K562 (cell line): Measurements from ENCODE around the gene PEDS1. TPM values are rescaled to one million over a fixed set of nuclear protein-coding genes. Genes with fewer than 3 reads are reported as not detected.

ENCODE experiments used
- ATAC-seq: fragments of 200-7000 bp; cut with Tn5 transposase; 3 replicates; pipeline ENCODE4 v1.9.1; 2020; ENCODE audit warnings: moderate library complexity
- BruUV-seq: library from RNA; stranded (reverse); fragments of 400-500 nt; replicated peaks from 2 replicates; lab custom pipeline; 2021; lab: Mats Ljungman, UMichigan
- CTCF ChIA-PET: fragments of 300-600 bp; formaldehyde crosslinking; extraction: SDS; loops from one replicate; lab custom pipeline; 2021; ENCODE audit warnings: low intra/inter-chr PET ratio; lab: Yijun Ruan, JAX
- POLR2A ChIA-PET: fragments of 300-600, 350-650 bp; sonication (Branson Sonifier 250); formaldehyde crosslinking; extraction: SDS; loops from one replicate; lab custom pipeline; 2021; ENCODE audit warnings: antibody characterized with exemption, inconsistent platforms; lab: Yijun Ruan, JAX
- DNase-seq, 4 experiments: peaks; one replicate each; pipeline versions ENCODE4 v3.0.0 to v3.0.0-alpha.2; 2011 to 2018; ENCODE audit warnings: low spot score in 3 of 4, mixed read lengths in 3 of 4; ENCODE audit errors: extremely low read depth in 1 of 4
- FAIRE-seq: peaks from 2 replicates; lab custom pipeline; 2011; peaks lifted over from hg19 to GRCh38; lab: Jason Lieb, UNC
- H2AFZ ChIP-seq: 2 replicates; pipeline ENCODE4 v1.6.0; 2011; ENCODE audit warnings: low read depth, low read length, control low read depth, inconsistent platforms
- H3K27ac ChIP-seq: fragments of 200-600 bp; 3 replicates; pipeline ENCODE4 v1.8.0; 2011; ENCODE audit warnings: low read depth, mild to moderate bottlenecking, control low read depth, inconsistent platforms, low read length, moderate library complexity, mixed read lengths; ENCODE audit errors: extremely low read depth
- H3K27me3 ChIP-seq, 2 experiments: fragments of 300-600 bp in 1 of 2; 2 replicates in 1 of 2; 3 replicates in 1 of 2; pipeline versions ENCODE4 v1.6.0 to v1.8.0; 2011; ENCODE audit warnings: inconsistent platforms in 2 of 2, low read length in 2 of 2, mild to moderate bottlenecking in 1 of 2, mixed read lengths in 1 of 2, moderate library complexity in 1 of 2; ENCODE audit not compliant: control insufficient read depth in 2 of 2, insufficient read depth in 2 of 2
- H3K36me3 ChIP-seq: fragments of 300-600 bp; 3 replicates; pipeline ENCODE4 v1.8.0; 2011; ENCODE audit warnings: mild to moderate bottlenecking, low read length, inconsistent platforms; ENCODE audit not compliant: control insufficient read depth, insufficient read depth
- H3K4me1 ChIP-seq, 2 experiments: fragments of 200-600 bp in 1 of 2; replicated peaks in 1 of 2; 2 replicates in 1 of 2; 3 replicates in 1 of 2; pipeline versions ENCODE4 v1.5.1 to v1.8.0; 2011; ENCODE audit warnings: inconsistent platforms in 2 of 2, low read length in 2 of 2, mild to moderate bottlenecking in 1 of 2, mixed read lengths in 1 of 2, moderate library complexity in 1 of 2; ENCODE audit not compliant: control insufficient read depth in 2 of 2, insufficient read depth in 2 of 2
- H3K4me2 ChIP-seq: 2 replicates; pipeline ENCODE4 v1.6.1; 2011; ENCODE audit warnings: low read length, control low read depth, inconsistent platforms, mixed read lengths; ENCODE audit not compliant: insufficient read depth
- H3K4me3 ChIP-seq: fragments of 200-600 bp; sonication (generic), shearing (Covaris generic); 2 replicates; pipeline ENCODE4 v1.5.1; 2016; ENCODE audit warnings: control low read depth, inconsistent platforms
- H3K79me2 ChIP-seq: fragments of 200-600 bp; 3 replicates; pipeline ENCODE4 v1.8.0; 2011; ENCODE audit warnings: low read length, inconsistent platforms; ENCODE audit not compliant: control insufficient read depth, insufficient read depth
- H3K9ac ChIP-seq, 2 experiments: 2 replicates each; pipeline versions ENCODE4 v1.6.0 to v1.6.1; 2011; ENCODE audit warnings: low read depth in 2 of 2, low read length in 2 of 2, control low read depth in 1 of 2, inconsistent platforms in 1 of 2, mild to moderate bottlenecking in 1 of 2, mixed read lengths in 1 of 2; ENCODE audit not compliant: insufficient read depth in 1 of 2
- H3K9me1 ChIP-seq: one replicate; pipeline ENCODE4 v1.6.0; 2011; ENCODE audit warnings: inconsistent platforms, mild to moderate bottlenecking, low read length, moderate library complexity; ENCODE audit not compliant: control insufficient read depth, insufficient read depth
- H3K9me3 ChIP-seq: replicated peaks from 2 replicates; pipeline ENCODE4 v1.5.1; 2011; ENCODE audit warnings: low read depth, low read length, inconsistent platforms; ENCODE audit not compliant: control insufficient read depth, insufficient read depth
- H4K20me1 ChIP-seq: replicated peaks from 2 replicates; pipeline ENCODE4 v1.6.1; 2011; ENCODE audit warnings: low read length, inconsistent platforms, mixed read lengths; ENCODE audit not compliant: control insufficient read depth, insufficient read depth
- ARID1B ChIP-seq: fragments of 450-650 bp; IDR thresholded peaks from 2 replicates; pipeline ENCODE4 v1.6.1; 2016; ENCODE audit warnings: antibody characterized with exemption, mild to moderate bottlenecking, inconsistent platforms
- BCOR ChIP-seq: fragments of 450-650 bp; IDR thresholded peaks from 2 replicates; pipeline ENCODE4 v1.6.1; 2016
- ESRRA ChIP-seq: fragments of 450-650 bp; IDR thresholded peaks from 2 replicates; pipeline ENCODE4 v1.6.1; 2014; ENCODE audit warnings: low read depth, mild to moderate bottlenecking, moderate library complexity, borderline replicate concordance
- FOSL1 ChIP-seq: fragments of 200-800 bp; sonication (Bioruptor generic); conservative IDR thresholded peaks from 2 replicates; pipeline ENCODE4 v1.6.1; 2016; ENCODE audit warnings: missing genetic modification characterization, missing compliant biosample characterization
- HDGF ChIP-seq: fragments of 450-650 bp; IDR thresholded peaks from 2 replicates; pipeline ENCODE4 v1.6.1; 2016
- KAT8 ChIP-seq: fragments of 450-650 bp; IDR thresholded peaks from 2 replicates; pipeline ENCODE4 v1.6.1; 2016; ENCODE audit warnings: low read depth, mild to moderate bottlenecking
- NBN ChIP-seq: fragments of 450-650 bp; IDR thresholded peaks from 2 replicates; pipeline ENCODE4 v1.6.1; 2016; ENCODE audit warnings: low read depth, mild to moderate bottlenecking
- NFRKB ChIP-seq: fragments of 450-650 bp; IDR thresholded peaks from 2 replicates; pipeline ENCODE4 v1.6.1; 2016; ENCODE audit warnings: low read depth
- NR2C1 ChIP-seq, 2 experiments: fragments of 450-650 bp; IDR thresholded peaks; 2 replicates each; pipeline ENCODE4 v1.6.1; 2017; ENCODE audit warnings: mild to moderate bottlenecking in 2 of 2, antibody characterized with exemption in 1 of 2, inconsistent platforms in 1 of 2, missing compliant biosample characterization in 1 of 2, missing genetic modification characterization in 1 of 2
- NR3C1 ChIP-seq: sonication (generic); formaldehyde crosslinking; IDR thresholded peaks from 2 replicates; pipeline ENCODE4 v1.8.1; 2022; ENCODE audit warnings: missing genetic modification reagents
- PCBP2 ChIP-seq: fragments of 200-400 bp; formaldehyde crosslinking; IDR thresholded peaks from 2 replicates; pipeline ENCODE4 v1.6.1; 2018; ENCODE audit warnings: low read length, low read depth, mild to moderate bottlenecking, moderate library complexity; ENCODE audit not compliant: poor library complexity, severe bottlenecking
- POLR2AphosphoS2 ChIP-seq: IDR thresholded peaks from 2 replicates; pipeline ENCODE4 v1.6.1; 2012; ENCODE audit warnings: low read length, improper control_type of control experiment
- RBM17 ChIP-seq: fragments of 200-400 bp; formaldehyde crosslinking; IDR thresholded peaks from 2 replicates; pipeline ENCODE4 v1.6.1; 2017; ENCODE audit warnings: low read depth, mild to moderate bottlenecking, low read length, borderline replicate concordance
- RFX5 ChIP-seq: IDR thresholded peaks from 2 replicates; pipeline ENCODE4 v1.6.1; 2011; ENCODE audit warnings: low read depth, mild to moderate bottlenecking, improper control_type of control experiment, low read length
- WGBS: fragments of 100-300 bp; shearing (Covaris generic); methylation state at CpG from one replicate; pipeline ENCODE4 v1.1.6; 2016; ENCODE audit warnings: low coverage, mixed read lengths; ENCODE audit not compliant: insufficient coverage; ENCODE audit errors: missing lambda C conversion rate; 5-methylcytosine and 5-hydroxymethylcytosine counted together
- in situ Hi-C: fragments of 300-500 bp; cut with MboI; formaldehyde crosslinking; loops from 4 replicates; pipeline ENCODE4 v1.15.0; 2018; ENCODE audit warnings: inconsistent platforms, mixed read lengths
- intact Hi-C: fragments of 100-400 bp; cut with micrococcal nuclease; formaldehyde crosslinking; loops from 2 replicates; pipeline ENCODE4 v1.14.2; 2022
- polyA plus RNA-seq, 8 experiments: library from polyadenylated mRNA; depleted of rRNA in 4 of 8; stranded (reverse) in 5 of 8; unstranded in 3 of 8; fragments of >200 nt; fragmentation: Nextera tagmentation in 2 of 8; fragmentation: Illumina TruSeq in 1 of 8; extraction: Ambion mirVana in 2 of 8; extraction: Trizol in 1 of 8; gene quantifications; 2 replicates each; pipeline versions ENCODE4 v1.2.1 to v1.2.3, GENCODE V29; 2011 to 2014; ENCODE audit warnings: inconsistent platforms in 1 of 8, missing spikeins in 1 of 8
- total RNA-seq, 7 experiments: library from RNA; depleted of rRNA in 6 of 7; stranded (reverse); fragments of >200 nt in 6 of 7; fragmentation: Illumina TruSeq in 2 of 7; extraction: Trizol in 2 of 7; gene quantifications; 2 replicates each; pipeline versions ENCODE4 v1.2.1 to v1.2.3, GENCODE V29; 2011 to 2021; ENCODE audit warnings: low replicate concordance in 1 of 7
- TF ChIP-seq, protein P1 (sequence below), 3 experiments: IDR thresholded peaks in 2 of 3; conservative IDR thresholded peaks in 1 of 3; 2 replicates each; pipeline ENCODE4 v1.5.1; 2011 to 2012; ENCODE audit warnings: low read length in 3 of 3, mild to moderate bottlenecking in 3 of 3, control low read depth in 2 of 3, improper control_type of control experiment in 1 of 3, inconsistent platforms in 1 of 3, low read depth in 1 of 3, mixed read lengths in 1 of 3, moderate library complexity in 1 of 3; ENCODE audit not compliant: insufficient read depth in 2 of 3
- TF ChIP-seq, protein P2 (sequence below): fragments of 250-450 bp; sonication (Bioruptor Pico); IDR thresholded peaks from 2 replicates; pipeline ENCODE4 v1.4.0; 2020; ENCODE audit warnings: mild to moderate bottlenecking, moderate library complexity

The PEDS1 gene
- total and polyA plus RNA-seq, 9 of the 15 experiments (the other 6 are each of a cell fraction or from before 2014, with no cell fraction given): 2.9 to 38.5 (median 24.2) TPM

DNA sequence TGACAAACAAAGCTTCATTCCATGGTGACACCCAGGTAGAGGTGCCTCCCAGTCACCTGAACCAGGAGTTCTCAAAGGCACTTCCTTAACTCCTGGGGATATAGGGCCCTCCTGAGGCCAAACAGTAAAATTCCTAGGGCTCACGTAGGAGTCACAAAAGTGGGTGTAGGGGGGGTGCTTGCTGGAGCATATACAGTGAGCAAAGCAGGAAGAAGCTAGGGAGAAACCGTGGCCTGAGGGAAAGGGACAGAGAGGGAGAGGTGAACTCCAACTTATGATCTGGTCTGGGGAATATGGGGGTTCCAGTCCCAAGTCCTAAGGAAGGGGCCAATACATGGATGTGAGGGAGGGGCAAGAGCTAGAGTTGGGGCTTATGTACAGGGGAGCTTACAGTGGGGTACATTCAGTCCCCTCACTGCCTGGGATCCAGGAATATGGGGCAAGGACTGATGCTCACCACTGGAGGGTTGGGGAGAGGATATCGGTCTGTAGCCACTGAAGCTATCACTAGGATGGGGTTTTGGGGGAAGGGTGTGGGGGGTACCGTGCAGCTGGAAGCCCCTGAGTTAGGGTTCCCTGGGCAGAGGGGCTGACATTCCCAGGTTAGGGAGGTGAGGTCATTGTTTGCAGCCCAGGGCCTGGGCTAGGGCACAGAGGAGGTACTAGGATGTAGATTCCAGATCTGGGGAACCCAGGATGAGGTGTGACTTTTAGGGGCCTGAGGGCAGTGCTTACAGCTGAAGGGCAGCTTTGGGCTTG, 950 bp downstream of the PEDS1 start (continued):
- TF ChIP-seq, protein P1, sequence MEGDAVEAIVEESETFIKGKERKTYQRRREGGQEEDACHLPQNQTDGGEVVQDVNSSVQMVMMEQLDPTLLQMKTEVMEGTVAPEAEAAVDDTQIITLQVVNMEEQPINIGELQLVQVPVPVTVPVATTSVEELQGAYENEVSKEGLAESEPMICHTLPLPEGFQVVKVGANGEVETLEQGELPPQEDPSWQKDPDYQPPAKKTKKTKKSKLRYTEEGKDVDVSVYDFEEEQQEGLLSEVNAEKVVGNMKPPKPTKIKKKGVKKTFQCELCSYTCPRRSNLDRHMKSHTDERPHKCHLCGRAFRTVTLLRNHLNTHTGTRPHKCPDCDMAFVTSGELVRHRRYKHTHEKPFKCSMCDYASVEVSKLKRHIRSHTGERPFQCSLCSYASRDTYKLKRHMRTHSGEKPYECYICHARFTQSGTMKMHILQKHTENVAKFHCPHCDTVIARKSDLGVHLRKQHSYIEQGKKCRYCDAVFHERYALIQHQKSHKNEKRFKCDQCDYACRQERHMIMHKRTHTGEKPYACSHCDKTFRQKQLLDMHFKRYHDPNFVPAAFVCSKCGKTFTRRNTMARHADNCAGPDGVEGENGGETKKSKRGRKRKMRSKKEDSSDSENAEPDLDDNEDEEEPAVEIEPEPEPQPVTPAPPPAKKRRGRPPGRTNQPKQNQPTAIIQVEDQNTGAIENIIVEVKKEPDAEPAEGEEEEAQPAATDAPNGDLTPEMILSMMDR (IDR thresholded peaks at IDR 0.05 in 2 of 3, conservative IDR thresholded peaks at IDR 0.05 in 1 of 3; ENCODE audit: insufficient read depth in 2 of 3, low read depth in 1 of 3, low read length in 3 of 3): peak; percentile 26 to 41 (median 27); a peak in 2 of 6 replicates
- TF ChIP-seq HDGF: 0 out of 2 replicates have a peak, but pooled peaks have one; percentile 42

DNA sequence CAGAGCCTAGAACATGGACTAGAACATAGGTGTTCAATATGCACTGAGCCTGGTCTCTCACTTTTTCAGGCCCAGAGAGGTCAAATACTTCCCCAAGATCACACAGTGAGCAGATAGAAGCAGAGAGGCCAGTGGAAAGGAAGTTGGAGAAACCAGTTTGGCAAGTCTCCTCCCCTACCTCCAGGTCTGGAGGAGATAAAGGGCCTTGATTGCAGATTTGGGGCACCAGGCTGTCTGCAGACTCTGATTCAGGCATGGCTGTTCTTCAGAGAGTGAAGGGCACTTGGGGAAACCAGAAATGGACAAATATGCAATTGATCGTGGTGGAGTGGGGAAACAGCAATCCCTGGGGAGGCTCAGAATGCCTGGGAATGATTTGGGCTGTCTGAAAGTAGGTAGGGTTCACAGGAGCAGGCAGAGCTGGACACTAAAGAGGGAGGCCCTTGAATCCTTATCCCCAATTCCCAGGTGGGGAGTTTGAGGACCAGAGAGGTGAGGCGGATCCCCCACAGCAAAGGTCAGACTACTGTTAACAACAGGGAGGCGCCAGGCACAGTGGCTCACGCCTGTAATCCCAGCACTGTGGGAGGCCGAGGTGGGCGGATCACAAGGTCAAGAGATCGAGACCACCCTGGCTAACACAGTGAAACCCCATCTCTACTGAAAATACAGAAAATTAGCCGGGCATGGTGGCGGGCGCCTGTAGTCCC, 2.3 kb downstream of the PEDS1 start:
- Histone ChIP-seq H3K4me2 (peak overlapping the region; percentile 18; the same call in 1 of the 2 replicates), H3K4me1 (peaks cover 42 to 69% of the 10 kb centered on the region in 2 experiments), H3K27me3 (no peaks in the 10 kb centered on the region), H3K9me3 (no peaks in the 10 kb centered on the region), H3K36me3 (peaks cover 51% of the 10 kb centered on the region; the same call in 2 of the 3 replicates), H3K4me3 (no peak overlapping the region), H3K9ac (peak overlapping the region; percentile 4 to 15; a peak in 3 of 4 replicates), H2AFZ (no peak overlapping the region), H3K79me2 (peaks cover 68% of the 10 kb centered on the region), H4K20me1 (peaks cover 15% of the 10 kb centered on the region; the same call in 1 of the 2 replicates), H3K27ac (no peak overlapping the region; the same call in 2 of the 3 replicates), H3K9me1 (no peaks in the 10 kb centered on the region)
- ATAC-seq (no peak), FAIRE-seq (peak; percentile 88), DNase-seq (peak in 2 of 4 experiments; percentile 39 to 55)
- in situ Hi-C loops (no loop called here), intact Hi-C loops (loop anchor here (5.0 kb wide), 1 partner anchor 64 kb away; no protein-coding TSS in a partner anchor)
- ChIA-PET POLR2A (interaction anchor here (0.6 to 3.5 kb wide), 4 partner anchors 17 to 167 kb away, joined by 3 to 22 read pairs (median 4); partner anchors contain the start of gene UBE2V1), CTCF (no interaction called here)
- BruUV-seq: TSS peak; percentile 16
- WGBS: 51% methylated on average over 7 of the region's 10 CpGs
- TF ChIP-seq NR3C1 (CRISPR knock-in tag): no peak
- no peak for TF ChIP-seq KAT8
- TF ChIP-seq BCOR: peak; percentile 81
- TF ChIP-seq ESRRA: no peak
- no peak for TF ChIP-seq FOSL1 (tag)
- TF ChIP-seq ARID1B: peak; percentile 52; the same call in 1 of the 2 replicates
- no peak for TF ChIP-seq NR2C1 (IDR thresholded peaks at IDR 0.05)
- TF ChIP-seq NR2C1 (tag; IDR thresholded peaks at IDR 0.05): no peak
- TF ChIP-seq POLR2AphosphoS2: no peak
- TF ChIP-seq, protein P2, sequence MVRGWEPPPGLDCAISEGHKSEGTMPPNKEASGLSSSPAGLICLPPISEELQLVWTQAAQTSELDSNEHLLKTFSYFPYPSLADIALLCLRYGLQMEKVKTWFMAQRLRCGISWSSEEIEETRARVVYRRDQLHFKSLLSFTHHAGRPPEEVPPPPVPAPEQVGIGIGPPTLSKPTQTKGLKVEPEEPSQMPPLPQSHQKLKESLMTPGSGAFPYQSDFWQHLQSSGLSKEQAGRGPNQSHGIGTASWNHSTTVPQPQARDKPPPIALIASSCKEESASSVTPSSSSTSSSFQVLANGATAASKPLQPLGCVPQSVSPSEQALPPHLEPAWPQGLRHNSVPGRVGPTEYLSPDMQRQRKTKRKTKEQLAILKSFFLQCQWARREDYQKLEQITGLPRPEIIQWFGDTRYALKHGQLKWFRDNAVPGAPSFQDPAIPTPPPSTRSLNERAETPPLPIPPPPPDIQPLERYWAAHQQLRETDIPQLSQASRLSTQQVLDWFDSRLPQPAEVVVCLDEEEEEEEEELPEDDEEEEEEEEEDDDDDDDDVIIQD (CRISPR knock-in tag): no peak
- TF ChIP-seq RBM17: no peak
- TF ChIP-seq NBN: no peak
- TF ChIP-seq NFRKB: no peak
- no peak for TF ChIP-seq RFX5
- no peak for TF ChIP-seq PCBP2
